Measurements from ENCODE around the gene SLC25A34. TPM values are rescaled to one million over a fixed set of nuclear protein-coding genes. Genes with fewer than 3 reads are reported as not detected.

Gene SLC25A34
- total RNA-seq, 2 experiments from 2014 or later = 1.4 to 2.2 TPM

- no peak for TF ChIP-seq CTCF (conservative IDR thresholded peaks at IDR 0.05; ENCODE audit: low read length)
- no peak for TF ChIP-seq EZH2phosphoT487 (IDR thresholded peaks at IDR 0.05; ENCODE audit: borderline replicate concordance, low read depth, low read length)
- H3K27ac ChIP-seq (ENCODE audit: low read depth, low read length, poor library complexity, severe bottlenecking) = no peak overlapping the region
- no peak overlapping the region for H3K4me3 ChIP-seq (ENCODE audit: low read depth, low read length, poor library complexity, severe bottlenecking)
- H3K4me1 ChIP-seq (ENCODE audit: insufficient read depth, low read length, poor library complexity, severe bottlenecking) = peaks cover 6% of the 10 kb centered on the region
- intact Hi-C loops (cut with micrococcal nuclease; ENCODE audit: unreplicated experiment) = no loop called here
- no peaks in the 10 kb centered on the region for H4K20me1 ChIP-seq (ENCODE audit: insufficient read depth, low read length)
- H2AFZ ChIP-seq (ENCODE audit: low read length) = no peak overlapping the region
- H3K36me3 ChIP-seq (ENCODE audit: insufficient read depth, low read length) = peaks cover 12% of the 10 kb centered on the region
- H3K9me2 ChIP-seq (ENCODE audit: insufficient read depth, low read length) = no peaks in the 10 kb centered on the region
- H3K9me3 ChIP-seq (ENCODE audit: low read length) = no peaks in the 10 kb centered on the region
- ChIA-PET CTCF (ENCODE audit: unreplicated experiment) (no interaction called here), POLR2A (interaction anchor here (0.5 kb wide), 1 partner anchor 19 kb away, joined by 3 read pairs; no protein-coding TSS in a partner anchor)
- H3K4me2 ChIP-seq (ENCODE audit: low read length) = no peak overlapping the region
- no peak for DNase-seq (ENCODE audit: low spot score)
- peaks cover 33% of the 10 kb centered on the region; the same call in 1 of the 2 replicates for H3K79me2 ChIP-seq (ENCODE audit: insufficient read depth, low read depth, low read length)
- no TSS peak for BruUV-seq (replicated peaks)
Observed at GRCh38 chr1:15690317-15690716, 45.7 kb upstream of the SLC25A34 start.

GRCh38 chr1:15691434-15692032, 44.5 kb upstream of the SLC25A34 start:
- CTCF ChIA-PET (ENCODE audit: unreplicated experiment) = no interaction called here
- Histone ChIP-seq H3K79me2 (ENCODE audit: insufficient read depth, low read depth, low read length) (peaks cover 27% of the 10 kb centered on the region; the same call in 1 of the 2 replicates), H4K20me1 (ENCODE audit: insufficient read depth, low read length) (no peaks in the 10 kb centered on the region), H2AFZ (ENCODE audit: low read length) (no peak overlapping the region), H3K27ac (ENCODE audit: low read depth, low read length, poor library complexity, severe bottlenecking) (no peak overlapping the region), H3K36me3 (ENCODE audit: insufficient read depth, low read length) (peaks cover 19% of the 10 kb centered on the region), H3K4me2 (ENCODE audit: low read length) (no peak overlapping the region), H3K9me2 (ENCODE audit: insufficient read depth, low read length) (no peaks in the 10 kb centered on the region), H3K4me1 (ENCODE audit: insufficient read depth, low read length, poor library complexity, severe bottlenecking) (peaks cover 6% of the 10 kb centered on the region), H3K4me3 (ENCODE audit: low read depth, low read length, poor library complexity, severe bottlenecking) (no peak overlapping the region), H3K9me3 (ENCODE audit: low read length) (no peaks in the 10 kb centered on the region)
- intact Hi-C loops (cut with micrococcal nuclease; ENCODE audit: unreplicated experiment) = no loop called here
- TF ChIP-seq CTCF (conservative IDR thresholded peaks at IDR 0.05; ENCODE audit: low read length) (no peak), EZH2phosphoT487 (IDR thresholded peaks at IDR 0.05; ENCODE audit: borderline replicate concordance, low read depth, low read length) (no peak)
- no peak for DNase-seq (ENCODE audit: low spot score)
- POLR2A ChIA-PET = interaction anchor here (0.6 kb wide), 1 partner anchor 39 kb away, joined by 4 read pairs; no protein-coding TSS in a partner anchor
- BruUV-seq (replicated peaks) = no TSS peak

GRCh38 chr1:15692121-15692682, 43.9 kb upstream of the SLC25A34 start:
- Histone ChIP-seq H3K79me2 (ENCODE audit: insufficient read depth, low read depth, low read length) (peaks cover 27% of the 10 kb centered on the region; the same call in 1 of the 2 replicates), H3K9me2 (ENCODE audit: insufficient read depth, low read length) (no peaks in the 10 kb centered on the region), H3K36me3 (ENCODE audit: insufficient read depth, low read length) (peaks cover 19% of the 10 kb centered on the region), H4K20me1 (ENCODE audit: insufficient read depth, low read length) (no peaks in the 10 kb centered on the region), H3K27ac (ENCODE audit: low read depth, low read length, poor library complexity, severe bottlenecking) (no peak overlapping the region), H3K4me3 (ENCODE audit: low read depth, low read length, poor library complexity, severe bottlenecking) (no peak overlapping the region), H3K9me3 (ENCODE audit: low read length) (no peaks in the 10 kb centered on the region), H3K4me2 (ENCODE audit: low read length) (no peak overlapping the region), H2AFZ (ENCODE audit: low read length) (no peak overlapping the region), H3K4me1 (ENCODE audit: insufficient read depth, low read length, poor library complexity, severe bottlenecking) (peaks cover 12% of the 10 kb centered on the region)
- ChIA-PET POLR2A (interaction anchor here (0.6 kb wide), 1 partner anchor 39 kb away, joined by 4 read pairs; no protein-coding TSS in a partner anchor), CTCF (ENCODE audit: unreplicated experiment) (no interaction called here)
- no TSS peak for BruUV-seq (replicated peaks)
- intact Hi-C loops (cut with micrococcal nuclease; ENCODE audit: unreplicated experiment) = no loop called here
- DNase-seq (ENCODE audit: low spot score) = no peak
- no peak for TF ChIP-seq CTCF (conservative IDR thresholded peaks at IDR 0.05; ENCODE audit: low read length)
- TF ChIP-seq EZH2phosphoT487 (IDR thresholded peaks at IDR 0.05; ENCODE audit: borderline replicate concordance, low read depth, low read length) = no peak
